Astrocyte (in vitro differentiated cells and primary cell): ENCODE data around the gene APOBEC3F. TPM values are rescaled to one million over a fixed set of nuclear protein-coding genes. Genes with fewer than 3 reads are reported as not detected.
"Not testable (repeated sequence)": the region's sequence is repeated elsewhere in the genome, so short reads cannot be mapped to it uniquely, and the experiment has no call there.

ENCODE experiments used
- DNase-seq: peaks from one replicate; pipeline ENCODE4 v3.0.0-alpha.2; 2010; ENCODE audit warnings: low read depth
- FAIRE-seq: peaks from 2 replicates; lab custom pipeline; 2011; peaks lifted over from hg19 to GRCh38; lab: Jason Lieb, UNC
- H2AFZ ChIP-seq: 2 replicates; pipeline ENCODE4 v1.6.0; 2012; ENCODE audit warnings: low read depth, low read length, inconsistent platforms
- H3K27ac ChIP-seq: 2 replicates; pipeline ENCODE4 v1.5.1; 2011; ENCODE audit warnings: low read depth, low read length, inconsistent platforms
- H3K27me3 ChIP-seq: 2 replicates; pipeline ENCODE4 v1.6.0; 2011; ENCODE audit warnings: low read length, inconsistent platforms; ENCODE audit not compliant: insufficient read depth
- H3K36me3 ChIP-seq: 2 replicates; pipeline ENCODE4 v1.5.1; 2011; ENCODE audit warnings: low read length, inconsistent platforms; ENCODE audit not compliant: insufficient read depth
- H3K4me1 ChIP-seq: 2 replicates; pipeline ENCODE4 v1.5.1; 2011; ENCODE audit warnings: low read length, inconsistent platforms; ENCODE audit not compliant: insufficient read depth
- H3K4me2 ChIP-seq: 2 replicates; pipeline ENCODE4 v1.6.0; 2012; ENCODE audit warnings: low read length, inconsistent platforms
- H3K4me3 ChIP-seq: 2 replicates; pipeline ENCODE4 v1.5.1; 2011; ENCODE audit warnings: low read depth, mild to moderate bottlenecking, low read length, inconsistent platforms; ENCODE audit not compliant: insufficient read depth
- H3K79me2 ChIP-seq: 2 replicates; pipeline ENCODE4 v1.6.0; 2012; ENCODE audit warnings: mild to moderate bottlenecking, low read length, inconsistent platforms; ENCODE audit not compliant: insufficient read depth
- H3K9ac ChIP-seq: 2 replicates; pipeline ENCODE4 v1.6.0; 2012; ENCODE audit warnings: mild to moderate bottlenecking, low read length, inconsistent platforms
- H3K9me3 ChIP-seq: 2 replicates; pipeline ENCODE4 v1.5.1; 2012; ENCODE audit warnings: low read depth, mild to moderate bottlenecking, low read length, inconsistent platforms; ENCODE audit not compliant: insufficient read depth
- H4K20me1 ChIP-seq: 2 replicates; pipeline ENCODE4 v1.6.0; 2012; ENCODE audit warnings: low read length, inconsistent platforms; ENCODE audit not compliant: insufficient read depth
- H3K27ac Mint-ChIP-seq: one replicate; pipeline ENCODE4 v1.8.0; 2021; ENCODE audit warnings: mild to moderate bottlenecking, mixed read lengths; ENCODE audit not compliant: unreplicated experiment
- H3K27me3 Mint-ChIP-seq: one replicate; pipeline ENCODE4 v1.8.0; 2021; ENCODE audit warnings: low read depth, mixed read lengths; ENCODE audit not compliant: unreplicated experiment
- H3K36me3 Mint-ChIP-seq: one replicate; pipeline ENCODE4 v1.8.0; 2021; ENCODE audit warnings: low read depth, mixed read lengths; ENCODE audit not compliant: unreplicated experiment
- H3K4me1 Mint-ChIP-seq: one replicate; pipeline ENCODE4 v1.8.0; 2021; ENCODE audit warnings: low read depth, mixed read lengths; ENCODE audit not compliant: unreplicated experiment
- H3K4me3 Mint-ChIP-seq: one replicate; pipeline ENCODE4 v1.8.0; 2021; ENCODE audit warnings: mild to moderate bottlenecking, moderate library complexity, mixed read lengths; ENCODE audit not compliant: unreplicated experiment
- H3K9me3 Mint-ChIP-seq: one replicate; pipeline ENCODE4 v1.8.0; 2021; ENCODE audit warnings: mild to moderate bottlenecking, mixed read lengths; ENCODE audit not compliant: unreplicated experiment
- EZH2 ChIP-seq: IDR thresholded peaks from 2 replicates; pipeline ENCODE4 v1.6.1; 2012; ENCODE audit warnings: mild to moderate bottlenecking, low read length, inconsistent platforms; ENCODE audit not compliant: insufficient read depth
- total RNA-seq: library from RNA; stranded (reverse); gene quantifications from 2 replicates; pipeline ENCODE4 v1.2.1, GENCODE V29; 2021
- TF ChIP-seq, protein P1 (sequence below): IDR thresholded peaks from 2 replicates; pipeline ENCODE4 v1.5.1; 2011; ENCODE audit warnings: low read depth, mild to moderate bottlenecking, inconsistent platforms, low read length, moderate library complexity; ENCODE audit not compliant: insufficient read depth

APOBEC3F gene
- total RNA-seq, 1 donor from 2014 or later: 10.4 TPM

DNA sequence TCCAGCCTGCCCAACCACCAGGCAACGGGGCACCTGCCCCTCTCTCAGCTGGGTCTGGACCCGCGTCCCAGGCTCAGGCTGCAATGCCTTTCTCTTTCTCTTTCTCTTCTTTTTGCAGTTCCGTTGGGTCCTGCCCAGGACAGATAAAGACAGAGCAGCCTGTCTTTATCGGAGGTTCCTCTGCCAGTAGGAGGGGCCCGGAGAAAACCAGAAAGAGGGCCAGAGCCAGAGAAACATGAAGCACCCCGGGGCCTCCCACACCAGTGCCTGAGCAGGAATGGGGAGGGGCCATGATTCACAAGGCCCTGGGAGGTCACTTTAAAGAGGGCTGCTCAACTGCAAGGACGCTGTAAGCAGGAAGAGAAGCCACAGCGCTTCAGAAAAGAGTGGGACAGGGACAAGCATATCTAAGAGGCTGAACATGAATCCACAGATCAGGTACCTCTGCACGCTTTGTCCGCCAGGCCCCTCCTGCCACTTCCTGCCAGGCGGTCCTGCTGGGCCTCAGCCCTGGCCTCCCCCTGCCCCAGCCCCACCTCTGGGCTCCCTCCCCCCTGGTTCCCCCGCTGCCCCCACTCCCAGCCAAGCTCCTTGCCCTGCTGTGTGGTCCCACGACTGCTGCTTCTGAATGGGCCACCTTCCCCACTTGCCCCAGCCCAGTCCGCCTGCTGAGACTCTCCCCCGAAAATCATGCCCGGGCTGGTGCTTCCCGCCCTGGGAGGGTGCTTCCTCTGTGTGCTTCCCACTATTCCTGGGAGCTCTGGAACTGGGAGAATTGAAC lies 26.5 kb upstream of the APOBEC3F start, which contains the start of gene APOBEC3C:
Gene APOBEC3C, plus strand, starts transcription at position 316 of the 781 bp plus-strand sequence. Its CDS starts 106 bp downstream, at position 422.
- H3K9ac ChIP-seq: peak within 1 kb of the TSS; percentile 78
- FAIRE-seq: peak; percentile 34

DNA sequence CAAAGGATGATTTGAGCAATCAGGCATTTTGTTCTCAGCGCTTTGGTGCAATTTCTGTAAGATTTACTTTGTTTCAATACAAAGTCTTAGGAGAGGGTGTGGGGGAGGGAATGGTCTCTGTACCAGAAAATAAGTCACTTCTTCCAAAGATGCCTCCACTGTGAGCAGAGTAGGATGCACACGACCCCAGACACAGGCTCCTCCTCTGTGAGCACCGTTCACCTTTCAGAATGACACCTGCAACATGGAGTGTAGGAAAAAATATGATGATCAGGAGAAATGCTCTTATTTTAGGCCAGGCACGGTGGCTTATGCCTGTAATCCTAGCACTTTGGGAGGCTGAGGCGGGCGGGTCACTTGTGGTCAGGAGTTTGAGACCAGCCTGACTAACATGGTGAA lies 25.9 kb upstream of the APOBEC3F start:
- H3K4me1 Mint-ChIP-seq, H3K27me3 ChIP-seq, H3K36me3 Mint-ChIP-seq, DNase-seq, H3K4me1 ChIP-seq, H3K27me3 Mint-ChIP-seq, H4K20me1 ChIP-seq, H3K36me3 ChIP-seq, H3K9me3 Mint-ChIP-seq, H3K9me3 ChIP-seq: not testable (repeated sequence)
- H3K4me2 ChIP-seq: peak overlapping the region; percentile 91
- peak overlapping the region; percentile 65 for H3K27ac ChIP-seq
- peak; percentile 29 for FAIRE-seq
- peak overlapping the region; percentile 64 for H2AFZ ChIP-seq
- peak overlapping the region; percentile 93 for H3K27ac Mint-ChIP-seq
- peak overlapping the region; percentile 63 for H3K4me3 ChIP-seq
- peak overlapping the region; percentile 78 for H3K9ac ChIP-seq
- H3K4me3 Mint-ChIP-seq: peak overlapping the region; percentile 89
- peaks cover 15% of the 10 kb centered on the region for H3K79me2 ChIP-seq

More for the DNA sequence above, 26.5 kb upstream of the APOBEC3F start, which contains the start of gene APOBEC3C:
- Histone ChIP-seq H3K4me2 (peak within 1 kb of the TSS; percentile 91), H3K9me3 (no peaks in the 10 kb centered on the region), H4K20me1 (peaks cover 3% of the 10 kb centered on the region), H2AFZ (peak within 1 kb of the TSS; percentile 64), H3K4me3 (peak within 1 kb of the TSS; percentile 63), H3K27ac (peak within 1 kb of the TSS; percentile 65), H3K36me3 (no peaks in the 10 kb centered on the region), H3K4me1 (peaks cover 7% of the 10 kb centered on the region), H3K79me2 (peaks cover 15% of the 10 kb centered on the region), H3K27me3 (no peaks in the 10 kb centered on the region)
- Mint-ChIP-seq H3K36me3 (peaks cover 1% of the 10 kb centered on the region), H3K27ac (peak within 1 kb of the TSS; percentile 93), H3K4me3 (peak within 1 kb of the TSS; percentile 89), H3K4me1 (peaks cover 7% of the 10 kb centered on the region), H3K27me3 (no peaks in the 10 kb centered on the region), H3K9me3 (no peaks in the 10 kb centered on the region)
- peak; percentile 85 for DNase-seq
- no peak for TF ChIP-seq EZH2
- TF ChIP-seq, protein P1, sequence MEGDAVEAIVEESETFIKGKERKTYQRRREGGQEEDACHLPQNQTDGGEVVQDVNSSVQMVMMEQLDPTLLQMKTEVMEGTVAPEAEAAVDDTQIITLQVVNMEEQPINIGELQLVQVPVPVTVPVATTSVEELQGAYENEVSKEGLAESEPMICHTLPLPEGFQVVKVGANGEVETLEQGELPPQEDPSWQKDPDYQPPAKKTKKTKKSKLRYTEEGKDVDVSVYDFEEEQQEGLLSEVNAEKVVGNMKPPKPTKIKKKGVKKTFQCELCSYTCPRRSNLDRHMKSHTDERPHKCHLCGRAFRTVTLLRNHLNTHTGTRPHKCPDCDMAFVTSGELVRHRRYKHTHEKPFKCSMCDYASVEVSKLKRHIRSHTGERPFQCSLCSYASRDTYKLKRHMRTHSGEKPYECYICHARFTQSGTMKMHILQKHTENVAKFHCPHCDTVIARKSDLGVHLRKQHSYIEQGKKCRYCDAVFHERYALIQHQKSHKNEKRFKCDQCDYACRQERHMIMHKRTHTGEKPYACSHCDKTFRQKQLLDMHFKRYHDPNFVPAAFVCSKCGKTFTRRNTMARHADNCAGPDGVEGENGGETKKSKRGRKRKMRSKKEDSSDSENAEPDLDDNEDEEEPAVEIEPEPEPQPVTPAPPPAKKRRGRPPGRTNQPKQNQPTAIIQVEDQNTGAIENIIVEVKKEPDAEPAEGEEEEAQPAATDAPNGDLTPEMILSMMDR: no peak

- Mint-ChIP-seq H3K27me3 (no peaks in the 10 kb centered on the region), H3K27ac (no peak overlapping the region), H3K4me1 (peaks cover 10% of the 10 kb centered on the region), H3K9me3 (no peaks in the 10 kb centered on the region), H3K36me3 (peaks cover 3% of the 10 kb centered on the region), H3K4me3 (no peak overlapping the region)
- H4K20me1 ChIP-seq: peaks cover 3% of the 10 kb centered on the region
- FAIRE-seq (no peak), DNase-seq (no peak)
- peaks cover 13% of the 10 kb centered on the region for H3K4me1 ChIP-seq
- H3K4me2 ChIP-seq: no peak overlapping the region
- H3K27me3 ChIP-seq: no peaks in the 10 kb centered on the region
- H2AFZ ChIP-seq: no peak overlapping the region
- H3K9me3 ChIP-seq: no peaks in the 10 kb centered on the region
- peaks cover 15% of the 10 kb centered on the region for H3K79me2 ChIP-seq
- no peak for TF ChIP-seq EZH2
- TF ChIP-seq, protein P1: no peak
- no peak overlapping the region for H3K9ac ChIP-seq
- H3K4me3 ChIP-seq: no peak overlapping the region
- no peaks in the 10 kb centered on the region for H3K36me3 ChIP-seq
- no peak overlapping the region for H3K27ac ChIP-seq
These were observed 24.1 kb upstream of the APOBEC3F start for GRCh38 chr22:39016592-39016991.
